DOHH2 (cell line): ENCODE results near the gene SMAP2.
A peak's percentile ranks its signal among the peaks of the same experiment; 100 is the strongest.

Experiments
- H3F3A ChIP-seq: fragments of 200-600 bp; sonication (generic), shearing (Covaris generic); 2 replicates; pipeline ENCODE4 v1.6.0; 2016; ENCODE audit warnings: antibody characterized with exemption, mild to moderate bottlenecking; ENCODE audit not compliant: control insufficient read depth, insufficient read depth
- H3K27ac ChIP-seq: fragments of 200-600 bp; sonication (generic); 2 replicates; pipeline ENCODE4 v1.5.1; 2014; ENCODE audit warnings: low read depth, mild to moderate bottlenecking, low read length, moderate library complexity
- H3K27me3 ChIP-seq: fragments of 200-600 bp; sonication (generic); 2 replicates; pipeline ENCODE4 v1.6.1; 2014; ENCODE audit warnings: mild to moderate bottlenecking, low read length, mixed read lengths; ENCODE audit not compliant: control insufficient read depth
- H3K36me3 ChIP-seq: fragments of 200-600 bp; sonication (generic); 2 replicates; pipeline ENCODE4 v1.6.1; 2014; ENCODE audit warnings: mild to moderate bottlenecking, low read length, moderate library complexity, mixed read lengths; ENCODE audit not compliant: control insufficient read depth
- H3K4me1 ChIP-seq: fragments of 200-600 bp; sonication (generic); 2 replicates; pipeline ENCODE4 v1.6.1; 2014; ENCODE audit warnings: mild to moderate bottlenecking, low read length, mixed read lengths; ENCODE audit not compliant: control insufficient read depth
- H3K4me2 ChIP-seq: fragments of 200-600 bp; sonication (generic); 2 replicates; pipeline ENCODE4 v1.6.0; 2014; ENCODE audit warnings: mild to moderate bottlenecking, low read length, moderate library complexity
- H3K4me3 ChIP-seq: fragments of 200-600 bp; sonication (generic); 2 replicates; pipeline ENCODE4 v1.5.1; 2014; ENCODE audit warnings: mild to moderate bottlenecking, low read length, mixed read lengths
- H3K79me2 ChIP-seq: fragments of 200-600 bp; sonication (generic); 2 replicates; pipeline ENCODE4 v1.6.1; 2014; ENCODE audit warnings: mild to moderate bottlenecking, low read length, mixed read lengths; ENCODE audit not compliant: control insufficient read depth
- H3K9me2 ChIP-seq: fragments of 200-600 bp; sonication (generic); replicated peaks from 2 replicates; pipeline ENCODE4 v1.6.1; 2014; ENCODE audit warnings: mild to moderate bottlenecking, low read length, mixed read lengths; ENCODE audit not compliant: control insufficient read depth
- H3K9me3 ChIP-seq: fragments of 200-600 bp; sonication (generic); 2 replicates; pipeline ENCODE4 v1.6.1; 2014; ENCODE audit warnings: antibody characterized with exemption, low read length, mixed read lengths; ENCODE audit not compliant: control insufficient read depth, insufficient read depth
- H4K20me1 ChIP-seq: fragments of 200-600 bp; sonication (generic); 2 replicates; pipeline ENCODE4 v1.6.0; 2014; ENCODE audit warnings: low read depth, mild to moderate bottlenecking, antibody characterized with exemption, low read length, moderate library complexity; ENCODE audit not compliant: control insufficient read depth, insufficient read depth
- EZH2phosphoT487 ChIP-seq: fragments of 200-600 bp; sonication (generic); IDR thresholded peaks from 2 replicates; pipeline ENCODE4 v1.6.1; 2017; ENCODE audit warnings: borderline replicate concordance, mild to moderate bottlenecking, antibody characterized with exemption, low read length, moderate library complexity, mixed read lengths
- TF ChIP-seq, protein P1 (sequence below): fragments of 200-600 bp; sonication (generic); IDR thresholded peaks from one replicate; pipeline ENCODE4 v1.5.1; 2014; ENCODE audit warnings: antibody characterized with exemption, mild to moderate bottlenecking, low read depth, low read length; ENCODE audit not compliant: poor library complexity, severe bottlenecking

The SMAP2 gene

GRCh38 chr1:40397258-40397657, 23.7 kb downstream of the SMAP2 start:
- Histone ChIP-seq H4K20me1 (peaks cover 12% of the 10 kb centered on the region; the same call in 1 of the 2 replicates), H3K79me2 (peaks cover 96% of the 10 kb centered on the region), H3K4me2 (peak overlapping the region; percentile 38), H3K36me3 (peaks cover 4% of the 10 kb centered on the region), H3F3A (0 out of 2 replicates have a peak, but pooled peaks cover 11% of the 10 kb centered on the region), H3K9me3 (no peaks in the 10 kb centered on the region), H3K27me3 (no peaks in the 10 kb centered on the region), H3K9me2 (no peaks in the 10 kb centered on the region), H3K4me3 (no peak overlapping the region), H3K27ac (no peak overlapping the region), H3K4me1 (peaks cover 84% of the 10 kb centered on the region)
- TF ChIP-seq, protein P1, sequence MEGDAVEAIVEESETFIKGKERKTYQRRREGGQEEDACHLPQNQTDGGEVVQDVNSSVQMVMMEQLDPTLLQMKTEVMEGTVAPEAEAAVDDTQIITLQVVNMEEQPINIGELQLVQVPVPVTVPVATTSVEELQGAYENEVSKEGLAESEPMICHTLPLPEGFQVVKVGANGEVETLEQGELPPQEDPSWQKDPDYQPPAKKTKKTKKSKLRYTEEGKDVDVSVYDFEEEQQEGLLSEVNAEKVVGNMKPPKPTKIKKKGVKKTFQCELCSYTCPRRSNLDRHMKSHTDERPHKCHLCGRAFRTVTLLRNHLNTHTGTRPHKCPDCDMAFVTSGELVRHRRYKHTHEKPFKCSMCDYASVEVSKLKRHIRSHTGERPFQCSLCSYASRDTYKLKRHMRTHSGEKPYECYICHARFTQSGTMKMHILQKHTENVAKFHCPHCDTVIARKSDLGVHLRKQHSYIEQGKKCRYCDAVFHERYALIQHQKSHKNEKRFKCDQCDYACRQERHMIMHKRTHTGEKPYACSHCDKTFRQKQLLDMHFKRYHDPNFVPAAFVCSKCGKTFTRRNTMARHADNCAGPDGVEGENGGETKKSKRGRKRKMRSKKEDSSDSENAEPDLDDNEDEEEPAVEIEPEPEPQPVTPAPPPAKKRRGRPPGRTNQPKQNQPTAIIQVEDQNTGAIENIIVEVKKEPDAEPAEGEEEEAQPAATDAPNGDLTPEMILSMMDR: no peak
- no peak for TF ChIP-seq EZH2phosphoT487

DNA sequence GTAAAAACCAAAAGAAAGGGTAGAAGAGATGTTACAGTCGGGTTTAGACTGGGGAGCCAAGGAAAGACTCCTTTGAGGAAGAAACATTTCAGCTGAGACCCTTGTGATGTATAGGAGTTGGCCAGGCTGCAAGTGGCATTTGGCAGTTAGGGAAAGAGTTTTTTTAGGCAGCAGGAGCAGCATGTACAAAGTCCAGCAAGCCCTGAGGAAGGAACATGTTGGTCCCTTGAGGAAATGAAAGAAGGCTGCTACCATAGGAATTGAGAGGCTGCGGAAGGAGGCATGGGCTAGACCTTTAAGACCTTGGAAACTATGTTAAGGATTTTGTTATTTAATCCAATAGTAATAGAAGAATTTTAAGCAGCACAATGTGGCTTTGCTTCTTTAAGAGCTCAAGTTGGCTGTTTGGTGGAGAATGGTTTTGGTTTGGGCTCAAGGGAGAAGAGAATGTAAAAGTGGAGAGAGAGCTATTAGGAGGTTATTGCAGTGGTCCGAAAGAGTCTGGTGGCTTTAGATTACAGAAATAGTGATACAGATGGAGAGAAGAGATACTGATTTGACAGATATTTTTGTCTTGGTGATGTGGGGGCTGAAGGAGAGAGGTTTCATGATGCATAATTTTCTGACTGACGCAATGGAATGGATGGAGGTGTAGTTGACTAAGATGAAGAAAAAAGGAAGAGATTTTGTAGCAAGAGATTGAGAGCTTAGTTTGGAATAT, 26.6 kb downstream of the SMAP2 start:
- H3K27me3 ChIP-seq: no peaks in the 10 kb centered on the region
- no peak for TF ChIP-seq EZH2phosphoT487
- TF ChIP-seq, protein P1: no peak
- H3K9me2 ChIP-seq: no peaks in the 10 kb centered on the region
- H3K9me3 ChIP-seq: no peaks in the 10 kb centered on the region
- H3K79me2 ChIP-seq: peaks cover 93% of the 10 kb centered on the region
- no peak overlapping the region for H3K27ac ChIP-seq
- H3K36me3 ChIP-seq: no peaks in the 10 kb centered on the region; the same call in 1 of the 2 replicates
- H3K4me1 ChIP-seq: peaks cover 63% of the 10 kb centered on the region
- peaks cover 8% of the 10 kb centered on the region; the same call in 1 of the 2 replicates for H4K20me1 ChIP-seq
- 0 out of 2 replicates have a peak, but pooled peaks cover 3% of the 10 kb centered on the region for H3F3A ChIP-seq
- H3K4me2 ChIP-seq: peak overlapping the region; percentile 59
- H3K4me3 ChIP-seq: peak overlapping the region; percentile 52

- H3K4me3 ChIP-seq: peak overlapping the region; percentile 52
- H3K4me2 ChIP-seq: peak overlapping the region; percentile 59
- H3K4me1 ChIP-seq: peaks cover 49% of the 10 kb centered on the region
- no peaks in the 10 kb centered on the region for H3K9me2 ChIP-seq
- peaks cover 93% of the 10 kb centered on the region for H3K79me2 ChIP-seq
- H4K20me1 ChIP-seq: peaks cover 12% of the 10 kb centered on the region; the same call in 1 of the 2 replicates
- H3K9me3 ChIP-seq: no peaks in the 10 kb centered on the region
- no peaks in the 10 kb centered on the region for H3K27me3 ChIP-seq
- H3K36me3 ChIP-seq: peaks cover 7% of the 10 kb centered on the region
- H3K27ac ChIP-seq: no peak overlapping the region
- TF ChIP-seq, protein P1: no peak
- 0 out of 2 replicates have a peak, but pooled peaks cover 3% of the 10 kb centered on the region for H3F3A ChIP-seq
Observed at GRCh38 chr1:40401473-40402201, 28.1 kb downstream of the SMAP2 start.
